Ovary (tissue), 9 donors: ENCODE measurements around the gene SLC7A10. TPM values are rescaled to one million over a fixed set of nuclear protein-coding genes. Genes with fewer than 3 reads are reported as not detected.

ENCODE experiments used
- DNase-seq, 5 donors: peaks; one replicate each; pipeline ENCODE4 v3.0.0-alpha.2; 2019 to 2020
- H3K27ac ChIP-seq, 2 donors: fragments of 200-600 bp; one replicate each; pipeline versions ENCODE4 v1.5.1 to v1.8.0; 2019 to 2022
- H3K27me3 ChIP-seq: fragments of 200-600 bp; one replicate; pipeline ENCODE4 v1.8.0; 2022
- H3K36me3 ChIP-seq: fragments of 200-600 bp; sonication (generic); one replicate; pipeline ENCODE4 v1.5.1; 2019
- H3K4me1 ChIP-seq: one replicate; pipeline ENCODE4 v1.8.1; 2013; ENCODE audit warnings: mild to moderate bottlenecking, moderate library complexity; ENCODE audit not compliant: insufficient read depth
- H3K4me3 ChIP-seq: fragments of 200-600 bp; sonication (generic); one replicate; pipeline ENCODE4 v1.5.1; 2017
- H3K9me3 ChIP-seq, 2 donors: fragments of 200-600 bp in 1 of 2; sonication (generic) in 1 of 2; one replicate each; pipeline versions ENCODE4 v1.5.1 to v1.8.1; 2013 to 2019; ENCODE audit warnings: mild to moderate bottlenecking in 1 of 2, moderate library complexity in 1 of 2
- EP300 ChIP-seq: sonication (generic); formaldehyde crosslinking; IDR thresholded peaks from one replicate; pipeline ENCODE4 v1.6.1; 2017; ENCODE audit warnings: antibody characterized with exemption
- POLR2A ChIP-seq: fragments of 450-650 bp; IDR thresholded peaks from one replicate; pipeline ENCODE4 v1.6.1; 2017; ENCODE audit warnings: antibody characterized with exemption, mild to moderate bottlenecking, moderate library complexity
- WGBS, 3 donors: extraction: QIAGEN DNeasy Blood & Tissue Kit in 1 of 3; methylation state at CpG; one replicate each; pipeline versions ENCODE4 v1.1.5 to v1.1.7; 2013 to 2017; 5-methylcytosine and 5-hydroxymethylcytosine counted together
- intact Hi-C, 4 donors: fragments of 100-400 bp; cut with DNase I; formaldehyde crosslinking; loops; one replicate each; pipeline versions ENCODE4 v1.11.0 to v1.15.1; 2022 to 2023
- polyA plus RNA-seq, 2 donors: library from polyadenylated mRNA; stranded (reverse); fragments of 200-250 nt in 1 of 2; fragments of 350-450 nt in 1 of 2; fragmentation: Illumina TruSeq in 1 of 2; extraction: RNeasy Lipid Tissue Mini Kit (QIAGEN cat#74804) in 1 of 2; gene quantifications; one replicate each; pipeline ENCODE4 v1.2.3, GENCODE V29; 2013 to 2014
- total RNA-seq, 7 donors: library from RNA; depleted of rRNA in 2 of 7; stranded (reverse); fragments of >200 nt in 2 of 7; fragmentation: NEBNext Ultra II Directional in 3 of 7; extraction: Animal tissue kit (Norgen Biotek cat#: 25700) in 3 of 7; gene quantifications; one replicate each; pipeline versions ENCODE4 v1.1.0 to v1.2.4, GENCODE V29; 2016 to 2023
- TF ChIP-seq, protein P1 (sequence below), 3 donors: fragments of 450-650 bp in 2 of 3; fragments of 200-600 bp in 1 of 3; IDR thresholded peaks; one replicate each; pipeline versions ENCODE4 v1.5.1 to v1.8.0; 2016 to 2022; ENCODE audit warnings: antibody characterized with exemption in 3 of 3, mild to moderate bottlenecking in 1 of 3
- donor health status: DM: no; HTN: no; CAD: no; lungs with moderate emphysema.
- donor health status: DM: no; HTN: no; CAD: no.
- donor health status: Bipolar disorder and iron deficiency.
- donor health status: DM: yes; HTN: yes; CAD: no.
- donor health status: DM: no; HTN: no; CAD: no.
- donor health status: DM: yes; HTN: yes; CAD: no.

Gene SLC7A10
- total and polyA plus RNA-seq, 9 donors: not detected

GRCh38 chr19:33235269-33235995 is 9.8 kb upstream of the SLC7A10 start:
- H3K27ac ChIP-seq: no peak overlapping the region
- WGBS, 3 donors: 59 to 61% (median 60%) methylated on average over 30 of the region's 30 CpGs
- DNase-seq: peak; percentile 36 to 79 (median 78)
- TF ChIP-seq, protein P1, sequence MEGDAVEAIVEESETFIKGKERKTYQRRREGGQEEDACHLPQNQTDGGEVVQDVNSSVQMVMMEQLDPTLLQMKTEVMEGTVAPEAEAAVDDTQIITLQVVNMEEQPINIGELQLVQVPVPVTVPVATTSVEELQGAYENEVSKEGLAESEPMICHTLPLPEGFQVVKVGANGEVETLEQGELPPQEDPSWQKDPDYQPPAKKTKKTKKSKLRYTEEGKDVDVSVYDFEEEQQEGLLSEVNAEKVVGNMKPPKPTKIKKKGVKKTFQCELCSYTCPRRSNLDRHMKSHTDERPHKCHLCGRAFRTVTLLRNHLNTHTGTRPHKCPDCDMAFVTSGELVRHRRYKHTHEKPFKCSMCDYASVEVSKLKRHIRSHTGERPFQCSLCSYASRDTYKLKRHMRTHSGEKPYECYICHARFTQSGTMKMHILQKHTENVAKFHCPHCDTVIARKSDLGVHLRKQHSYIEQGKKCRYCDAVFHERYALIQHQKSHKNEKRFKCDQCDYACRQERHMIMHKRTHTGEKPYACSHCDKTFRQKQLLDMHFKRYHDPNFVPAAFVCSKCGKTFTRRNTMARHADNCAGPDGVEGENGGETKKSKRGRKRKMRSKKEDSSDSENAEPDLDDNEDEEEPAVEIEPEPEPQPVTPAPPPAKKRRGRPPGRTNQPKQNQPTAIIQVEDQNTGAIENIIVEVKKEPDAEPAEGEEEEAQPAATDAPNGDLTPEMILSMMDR (IDR thresholded peaks at IDR 0.05): peak; percentile 48 to 72 (median 69)
- TF ChIP-seq POLR2A (no peak), EP300 (no peak)
- no peaks in the 10 kb centered on the region for H3K4me1 ChIP-seq
- no peak overlapping the region for H3K4me3 ChIP-seq
- no peaks in the 10 kb centered on the region for H3K27me3 ChIP-seq
- intact Hi-C loops: loop anchor here in 3 of 4 donors (5.0 kb wide), 2 partner anchors 172 to 537 kb away; no protein-coding TSS in a partner anchor
- H3K36me3 ChIP-seq: no peaks in the 10 kb centered on the region
- H3K9me3 ChIP-seq: no peaks in the 10 kb centered on the region

GRCh38 chr19:33234736-33235135 is 9.1 kb upstream of the SLC7A10 start:
- H3K36me3 ChIP-seq: no peaks in the 10 kb centered on the region
- no peak for TF ChIP-seq EP300
- no peak for TF ChIP-seq POLR2A
- TF ChIP-seq, protein P1 (IDR thresholded peaks at IDR 0.05): no peak
- 55 to 65% (median 61%) methylated on average over 9 of the region's 9 CpGs for WGBS, 3 donors
- no peak for DNase-seq
- no peaks in the 10 kb centered on the region for H3K4me1 ChIP-seq
- no peaks in the 10 kb centered on the region for H3K27me3 ChIP-seq
- no peaks in the 10 kb centered on the region for H3K9me3 ChIP-seq
- H3K27ac ChIP-seq: no peak overlapping the region
- intact Hi-C loops: loop anchor here in 3 of 4 donors (5.0 kb wide), 2 partner anchors 173 to 538 kb away; no protein-coding TSS in a partner anchor
- no peak overlapping the region for H3K4me3 ChIP-seq

DNA sequence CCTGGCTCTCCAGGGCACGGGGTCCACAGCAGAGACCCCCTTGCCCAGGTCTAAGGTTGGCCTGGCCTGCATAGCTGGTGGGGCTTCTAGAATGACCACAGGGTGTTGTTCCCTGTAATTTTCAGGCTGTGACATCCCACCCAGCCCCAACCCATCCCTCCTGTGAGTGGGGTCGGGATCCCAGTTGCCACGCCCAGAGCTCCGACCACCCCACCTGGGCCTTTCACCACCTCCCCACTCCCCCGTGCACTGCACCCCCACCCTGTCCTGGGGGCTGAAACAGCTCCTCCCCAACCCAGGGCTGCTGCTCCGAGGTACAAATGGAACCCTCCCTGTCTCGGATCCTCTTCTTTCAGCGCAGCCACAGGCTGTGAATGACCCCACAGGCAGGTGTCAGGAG is 8.4 kb upstream of the SLC7A10 start:
- WGBS, 3 donors: 64 to 78% (median 67%) methylated on average over 8 of the region's 8 CpGs

DNA sequence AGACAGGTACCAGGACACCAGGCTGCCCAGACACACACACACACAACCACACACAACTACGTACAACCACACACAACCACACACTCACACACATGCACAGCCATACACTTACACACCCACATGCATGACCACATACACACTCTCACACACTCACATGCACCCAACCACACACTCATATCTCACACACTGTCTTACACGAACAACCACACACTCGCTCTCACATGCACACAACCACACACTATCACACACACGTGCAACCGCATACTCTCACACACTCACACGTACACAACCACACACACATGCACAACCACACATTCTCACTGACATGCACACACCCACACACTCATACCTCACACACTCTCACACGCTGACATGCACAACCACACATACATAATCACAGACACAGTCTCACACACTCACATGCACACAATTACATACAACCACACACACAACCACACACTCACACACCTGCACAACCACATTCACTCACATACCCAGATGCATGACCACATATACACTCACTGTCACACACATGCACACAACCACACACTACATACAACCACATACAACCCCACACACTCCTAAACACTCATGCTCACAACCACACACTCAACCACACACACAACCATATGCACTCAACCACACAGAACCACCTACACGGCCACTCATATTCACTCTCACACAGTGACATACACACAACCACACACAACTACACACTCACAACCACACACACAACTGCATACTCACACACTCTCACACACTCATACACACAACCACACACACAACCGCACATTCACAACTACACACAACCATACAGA is 7.6 kb upstream of the SLC7A10 start:
- intact Hi-C loops: no loop called here
- no peaks in the 10 kb centered on the region for H3K27me3 ChIP-seq

More for the DNA sequence above, 8.4 kb upstream of the SLC7A10 start:
- Histone ChIP-seq H3K36me3 (no peaks in the 10 kb centered on the region), H3K4me3 (no peak overlapping the region), H3K4me1 (no peaks in the 10 kb centered on the region), H3K27ac (no peak overlapping the region), H3K27me3 (no peaks in the 10 kb centered on the region), H3K9me3 (no peaks in the 10 kb centered on the region)
- TF ChIP-seq POLR2A: no peak
- no peak for TF ChIP-seq EP300
- TF ChIP-seq, protein P1 (IDR thresholded peaks at IDR 0.05): no peak
- no peak for DNase-seq
- intact Hi-C loops: no loop called here

More for the DNA sequence above, 7.6 kb upstream of the SLC7A10 start:
- Histone ChIP-seq H3K9me3 (no peaks in the 10 kb centered on the region), H3K4me3 (no peak overlapping the region), H3K4me1 (no peaks in the 10 kb centered on the region), H3K27ac (no peak overlapping the region), H3K36me3 (no peaks in the 10 kb centered on the region)
- TF ChIP-seq EP300: no peak
- TF ChIP-seq, protein P1 (IDR thresholded peaks at IDR 0.05): no peak
- no peak for TF ChIP-seq POLR2A
- WGBS, 3 donors: 86 to 94% (median 88%) methylated on average over 9 of the region's 9 CpGs
- no peak for DNase-seq
